GM06990 (cell line): Measurements from ENCODE around the gene TMEM151B.
A peak's percentile ranks its signal among the peaks of the same experiment; 100 is the strongest.

Experiments used
- DNase-seq: peaks from one replicate; pipeline ENCODE4 v3.0.0-alpha.2; 2011; ENCODE audit not compliant: insufficient read length; ENCODE audit errors: extremely low read depth
- H3K27me3 ChIP-seq: replicated peaks from 2 replicates; pipeline ENCODE4 v1.6.0; 2011; ENCODE audit warnings: low read length; ENCODE audit not compliant: control insufficient read depth, insufficient read depth
- H3K36me3 ChIP-seq: 2 replicates; pipeline ENCODE4 v1.5.1; 2011; ENCODE audit warnings: low read length; ENCODE audit not compliant: control insufficient read depth, insufficient read depth
- H3K4me3 ChIP-seq: replicated peaks from 2 replicates; pipeline ENCODE4 v1.5.1; 2011; ENCODE audit warnings: low read depth, mild to moderate bottlenecking, control low read depth, low read length
- TF ChIP-seq, protein P1 (sequence below): IDR thresholded peaks from 2 replicates; pipeline ENCODE4 v1.5.1; 2011; ENCODE audit warnings: low read length, control low read depth, mild to moderate bottlenecking, inconsistent platforms; ENCODE audit not compliant: insufficient read depth, poor library complexity, severe bottlenecking

The TMEM151B gene

GRCh38 chr6:44257025-44257752 lies 13.1 kb upstream of the TMEM151B start, which contains the start of gene SLC35B2:
Gene SLC35B2 (minus strand): TSS chr6:44257528. CDS start chr6:44257410, 118 bp downstream.
- peak; percentile 86 for DNase-seq
- Histone ChIP-seq H3K27me3 (no peaks in the 10 kb centered on the region), H3K4me3 (peak within 1 kb of the TSS; percentile 80), H3K36me3 (peaks cover 47% of the 10 kb centered on the region)
- TF ChIP-seq, protein P1, sequence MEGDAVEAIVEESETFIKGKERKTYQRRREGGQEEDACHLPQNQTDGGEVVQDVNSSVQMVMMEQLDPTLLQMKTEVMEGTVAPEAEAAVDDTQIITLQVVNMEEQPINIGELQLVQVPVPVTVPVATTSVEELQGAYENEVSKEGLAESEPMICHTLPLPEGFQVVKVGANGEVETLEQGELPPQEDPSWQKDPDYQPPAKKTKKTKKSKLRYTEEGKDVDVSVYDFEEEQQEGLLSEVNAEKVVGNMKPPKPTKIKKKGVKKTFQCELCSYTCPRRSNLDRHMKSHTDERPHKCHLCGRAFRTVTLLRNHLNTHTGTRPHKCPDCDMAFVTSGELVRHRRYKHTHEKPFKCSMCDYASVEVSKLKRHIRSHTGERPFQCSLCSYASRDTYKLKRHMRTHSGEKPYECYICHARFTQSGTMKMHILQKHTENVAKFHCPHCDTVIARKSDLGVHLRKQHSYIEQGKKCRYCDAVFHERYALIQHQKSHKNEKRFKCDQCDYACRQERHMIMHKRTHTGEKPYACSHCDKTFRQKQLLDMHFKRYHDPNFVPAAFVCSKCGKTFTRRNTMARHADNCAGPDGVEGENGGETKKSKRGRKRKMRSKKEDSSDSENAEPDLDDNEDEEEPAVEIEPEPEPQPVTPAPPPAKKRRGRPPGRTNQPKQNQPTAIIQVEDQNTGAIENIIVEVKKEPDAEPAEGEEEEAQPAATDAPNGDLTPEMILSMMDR: no peak

DNA sequence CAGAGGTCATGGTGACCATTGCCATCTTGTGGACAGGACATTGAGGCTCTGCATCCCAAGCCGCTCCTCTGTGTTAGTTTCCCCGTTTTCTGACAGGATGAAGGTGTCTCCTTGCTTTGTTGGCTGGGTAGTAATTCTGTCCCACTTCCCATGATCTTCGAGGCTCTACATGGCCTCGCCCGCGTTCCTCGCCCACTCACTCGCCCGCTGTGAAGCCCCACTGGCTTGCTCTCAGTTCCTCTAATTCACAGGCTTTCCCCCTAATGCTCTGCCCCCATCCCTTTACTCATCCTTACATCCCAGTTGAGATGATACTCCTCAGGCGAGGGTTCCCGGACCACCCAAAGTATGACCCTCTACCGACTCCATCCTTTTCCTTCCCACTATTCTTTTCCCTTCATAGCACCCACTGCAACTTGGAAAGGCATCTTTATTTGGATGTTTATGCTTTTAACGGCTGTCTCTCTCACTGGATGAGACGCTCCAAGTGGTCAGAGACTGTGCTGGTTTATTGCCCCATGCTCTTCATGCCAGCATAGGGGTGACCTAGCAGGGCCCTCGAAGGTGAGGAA lies 12.4 kb upstream of the TMEM151B start:
- Histone ChIP-seq H3K27me3 (no peaks in the 10 kb centered on the region), H3K36me3 (peaks cover 49% of the 10 kb centered on the region), H3K4me3 (peak overlapping the region; percentile 46)
- no peak for DNase-seq
- TF ChIP-seq, protein P1: peak; percentile 33

DNA sequence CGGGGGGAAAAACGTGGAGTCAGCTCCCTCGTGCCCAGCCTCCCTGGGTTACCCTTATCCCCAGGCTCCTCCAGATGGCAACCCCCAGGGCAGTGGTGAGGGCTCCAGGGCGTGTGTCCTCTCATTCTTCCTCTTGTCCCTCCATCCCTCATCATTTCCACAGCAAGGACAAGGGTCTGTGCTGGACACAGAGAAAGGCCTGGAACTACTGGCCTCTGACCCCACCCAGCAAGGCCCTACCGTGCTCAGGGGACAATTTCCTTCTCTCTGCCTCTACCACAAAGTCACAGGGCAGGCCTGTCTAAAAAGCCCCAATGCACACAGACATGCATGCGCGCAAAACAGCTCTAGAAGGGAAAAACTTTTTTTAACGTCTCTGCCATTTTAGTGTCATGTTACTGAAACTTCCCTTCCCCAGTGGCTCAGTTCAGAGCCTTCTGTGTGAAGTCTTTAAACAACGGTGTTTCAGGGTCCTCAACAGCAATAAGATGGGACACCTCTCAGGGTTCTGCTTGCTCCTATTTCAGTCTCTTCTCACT lies 11.9 kb upstream of the TMEM151B start:
- Histone ChIP-seq H3K27me3 (no peaks in the 10 kb centered on the region), H3K4me3 (no peak overlapping the region), H3K36me3 (peaks cover 43% of the 10 kb centered on the region)
- TF ChIP-seq, protein P1: no peak
- DNase-seq: no peak

DNA sequence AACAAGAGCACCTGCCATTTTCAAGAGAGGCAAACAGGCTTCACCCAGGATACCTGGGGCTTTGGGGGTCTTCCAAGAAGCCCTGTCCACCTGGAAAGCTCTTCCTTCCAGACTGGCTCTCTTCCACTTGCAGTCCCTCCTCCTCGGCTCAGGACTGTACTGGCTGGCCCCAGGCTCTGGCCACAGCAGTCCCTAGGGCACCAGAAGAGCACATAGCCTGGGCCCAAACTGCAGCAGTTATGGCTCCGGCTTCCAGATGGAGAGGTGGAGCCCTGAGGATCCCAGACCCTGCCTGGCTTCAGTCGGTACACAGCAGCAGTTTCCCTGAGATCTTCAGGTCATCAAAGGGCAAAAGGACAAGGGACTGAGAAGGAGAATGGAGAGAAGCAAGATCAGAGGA lies 11.3 kb upstream of the TMEM151B start:
- TF ChIP-seq, protein P1: no peak
- H3K36me3 ChIP-seq: peaks cover 41% of the 10 kb centered on the region
- no peaks in the 10 kb centered on the region for H3K27me3 ChIP-seq
- H3K4me3 ChIP-seq: peak overlapping the region; percentile 9; the same call in 1 of the 2 replicates
- DNase-seq: no peak

DNA sequence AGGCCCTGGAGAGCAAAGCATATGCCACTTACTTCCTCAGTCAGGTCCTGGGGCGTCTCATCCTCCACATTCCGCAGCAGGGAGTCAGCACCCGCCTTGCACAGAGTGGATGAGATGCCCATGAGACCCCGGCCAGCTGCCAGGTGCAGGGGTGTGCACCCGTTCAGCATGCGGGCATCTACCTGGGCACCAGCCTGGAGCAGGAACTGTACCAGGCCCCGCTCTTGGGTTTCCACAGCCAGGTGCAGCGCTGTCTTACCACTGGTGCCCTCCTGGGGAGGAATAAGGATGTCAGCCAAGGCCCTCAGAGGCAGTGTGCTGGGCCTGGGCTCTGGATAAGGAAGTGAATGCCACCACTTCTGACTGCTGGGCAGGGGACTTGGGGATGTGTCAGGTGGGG lies 10.2 kb upstream of the TMEM151B start:
- peaks cover 30% of the 10 kb centered on the region for H3K36me3 ChIP-seq
- peak overlapping the region; percentile 26 for H3K4me3 ChIP-seq
- DNase-seq: no peak
- no peaks in the 10 kb centered on the region for H3K27me3 ChIP-seq
- TF ChIP-seq, protein P1: no peak
